ENCODE data around the gene P2RX7.
"Not testable (repeated sequence)": the region's sequence is repeated elsewhere in the genome, so short reads cannot be mapped to it uniquely, and the experiment has no call there.

Gene P2RX7

DNA sequence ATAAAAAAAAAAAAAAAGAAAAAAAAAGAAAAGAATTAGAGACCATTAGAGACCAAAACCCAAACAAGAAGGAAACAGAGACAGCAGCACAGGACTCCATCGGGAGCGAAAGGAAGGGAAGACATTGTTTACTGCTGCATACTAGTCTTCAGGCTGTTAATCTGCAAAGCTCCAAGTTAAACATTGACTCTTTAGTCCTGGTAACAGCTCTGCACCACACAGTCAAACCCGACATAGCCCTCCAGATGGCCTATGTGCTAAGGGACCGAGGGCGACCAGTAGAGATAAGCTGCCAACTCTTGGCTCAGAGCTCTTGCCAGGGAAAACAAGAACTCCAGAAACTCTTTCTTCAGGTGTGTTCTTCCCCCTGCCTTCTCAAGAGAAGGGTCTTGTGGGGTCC is 85.1 kb downstream of the P2RX7 start:
- in situ Hi-C loops (cut with MboI; ENCODE audit: low pct_unique_long_range_greater_than_20kb, low sequenced_read_pairs), result no loop called here
- no peak for DNase-seq

GRCh38 chr12:121218588-121219352 is 86.1 kb downstream of the P2RX7 start:
- DNase-seq, result no peak
- in situ Hi-C loops (cut with MboI; ENCODE audit: low pct_unique_long_range_greater_than_20kb, low sequenced_read_pairs), result no loop called here

GRCh38 chr12:121219353-121219986 is 86.8 kb downstream of the P2RX7 start:
- in situ Hi-C loops (cut with MboI; ENCODE audit: low pct_unique_long_range_greater_than_20kb, low sequenced_read_pairs), result no loop called here

GRCh38 chr12:121222847-121223246 is 90.2 kb downstream of the P2RX7 start:
- in situ Hi-C loops (cut with MboI; ENCODE audit: low pct_unique_long_range_greater_than_20kb, low sequenced_read_pairs), result no loop called here
- DNase-seq, result no peak

More at GRCh38 chr12:121219353-121219986, 86.8 kb downstream of the P2RX7 start:
- DNase-seq, result no peak

DNA sequence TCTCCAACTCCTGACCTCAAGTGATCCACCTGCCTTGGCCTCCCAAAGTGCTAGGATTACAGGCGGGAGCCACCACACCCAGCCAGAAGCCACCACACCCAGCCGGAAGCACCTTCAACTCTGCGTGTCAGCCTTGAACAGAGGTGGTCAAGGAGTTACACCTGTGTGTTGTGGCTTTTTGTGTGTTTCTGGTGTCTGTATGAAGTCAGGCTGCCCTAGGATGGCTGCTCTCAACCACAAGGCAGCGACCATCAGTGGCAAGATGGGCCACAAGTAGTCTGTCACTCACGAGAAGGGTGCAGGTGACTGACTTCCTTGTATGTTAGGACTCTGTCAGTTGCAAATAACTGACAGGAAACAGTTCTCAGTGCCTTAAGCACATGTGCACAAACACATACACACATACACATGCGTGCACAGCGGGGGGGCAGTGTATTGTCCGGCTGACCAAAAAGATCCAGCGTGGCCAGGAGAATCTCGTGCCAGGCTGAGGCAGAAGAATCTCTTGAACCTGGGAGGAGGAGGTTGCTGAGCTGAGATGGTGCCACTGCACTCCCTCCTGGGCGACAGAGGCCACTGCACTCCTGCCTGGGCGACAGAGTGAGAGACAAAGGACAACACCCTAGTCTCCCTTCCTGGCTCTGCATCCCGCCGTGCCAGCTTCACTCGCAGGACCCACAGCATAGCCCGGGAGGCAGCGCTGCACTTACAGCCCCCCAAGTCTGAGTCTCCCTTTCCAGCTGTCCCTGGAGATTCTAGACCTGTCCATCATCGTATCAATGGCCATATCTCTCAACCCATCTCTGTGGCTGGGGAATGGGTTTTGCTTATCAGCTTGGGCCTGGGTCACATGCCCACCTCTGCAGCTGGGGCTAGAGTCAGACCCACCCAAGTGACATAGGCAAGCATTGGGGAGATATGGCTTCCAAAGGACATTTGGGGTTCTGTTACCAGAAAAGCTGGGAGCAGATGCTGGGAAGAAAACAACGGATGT is 90.9 kb downstream of the P2RX7 start:
- peak; percentile 41 for DNase-seq
- in situ Hi-C loops (cut with MboI; ENCODE audit: low pct_unique_long_range_greater_than_20kb, low sequenced_read_pairs), result no loop called here

DNA sequence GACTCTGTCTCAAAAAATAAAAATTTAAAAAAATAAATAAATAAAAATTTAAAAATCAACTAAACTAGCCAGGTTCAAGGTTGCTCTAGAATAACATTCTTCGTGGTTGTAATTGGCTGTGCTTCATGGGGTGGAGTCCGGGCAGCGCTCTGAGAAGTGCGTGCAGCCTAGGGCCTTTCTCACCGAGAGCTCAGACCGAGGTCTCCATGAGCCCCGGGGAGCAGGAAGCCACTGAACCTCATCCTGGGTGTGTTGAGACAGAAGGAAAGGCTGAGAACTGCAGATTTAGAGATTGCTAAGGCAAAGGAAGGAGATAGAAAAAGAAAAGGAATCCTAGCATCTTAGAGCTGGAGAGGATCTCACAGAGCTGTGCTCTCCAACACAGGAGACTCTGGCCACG is 91.9 kb downstream of the P2RX7 start:
- no peak for DNase-seq
- in situ Hi-C loops (cut with MboI; ENCODE audit: low pct_unique_long_range_greater_than_20kb, low sequenced_read_pairs), result no loop called here

DNA sequence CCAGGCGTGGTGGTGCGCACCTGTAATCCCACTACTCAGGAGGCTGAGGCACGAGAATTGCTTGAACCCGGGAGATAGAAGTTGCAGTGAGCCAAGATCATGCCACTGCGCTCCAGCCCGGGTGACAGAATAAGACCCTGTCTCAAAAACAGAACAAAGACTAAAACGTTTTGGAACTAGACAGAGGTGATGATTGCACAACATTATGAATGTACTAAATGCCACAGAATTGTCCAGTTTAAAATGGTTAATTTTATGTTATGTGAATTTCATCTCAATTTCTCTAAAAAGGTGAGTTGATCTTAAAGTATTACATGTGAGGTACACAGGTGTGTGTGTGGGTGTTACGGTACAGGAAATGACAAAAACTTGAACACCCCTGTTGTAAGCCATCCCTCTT is 93.7 kb downstream of the P2RX7 start:
- in situ Hi-C loops (cut with MboI; ENCODE audit: low pct_unique_long_range_greater_than_20kb, low sequenced_read_pairs), result no loop called here
- no peak for DNase-seq

DNA sequence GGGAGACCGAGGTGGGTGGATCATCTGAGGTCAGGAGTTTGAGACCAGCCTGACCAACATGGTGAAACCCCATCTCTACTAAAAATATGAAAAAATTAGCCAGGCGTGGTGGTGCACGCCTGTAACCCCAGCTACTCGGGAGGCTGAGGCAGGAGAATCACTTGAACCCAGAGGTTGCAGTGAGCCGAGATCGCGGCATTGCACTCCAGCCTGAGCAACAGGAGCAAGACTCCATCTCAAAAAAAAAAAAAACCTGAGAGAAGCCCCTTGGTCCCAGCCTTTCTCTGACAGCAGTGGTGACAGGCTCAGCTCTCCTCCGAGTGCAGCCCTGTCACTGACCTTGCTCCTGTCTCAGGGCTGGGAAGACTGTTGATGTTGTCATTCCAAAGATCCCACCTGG is 94.2 kb downstream of the P2RX7 start:
- DNase-seq; in situ Hi-C loops (cut with MboI; ENCODE audit: low pct_unique_long_range_greater_than_20kb, low sequenced_read_pairs): not testable (repeated sequence)

DNA sequence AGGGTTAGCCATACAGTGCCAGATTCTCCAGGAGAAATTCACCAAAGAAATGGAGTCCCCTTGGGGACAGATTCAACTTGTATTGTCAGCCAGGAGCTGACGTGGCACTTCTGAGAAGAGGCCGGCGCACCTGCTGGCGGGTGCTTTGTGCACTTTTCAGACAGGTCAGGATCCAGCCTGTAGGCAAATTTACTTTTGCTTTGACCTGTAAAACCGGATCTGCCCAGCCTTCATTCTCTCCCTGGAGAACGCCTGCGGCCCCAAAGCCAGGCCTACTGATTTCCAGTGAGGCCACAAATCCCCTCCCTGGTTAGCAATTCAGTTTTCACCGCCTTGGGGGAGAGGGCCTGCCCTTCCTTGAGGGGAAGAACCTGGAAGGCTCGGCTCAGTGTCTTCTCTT is 94.6 kb downstream of the P2RX7 start:
- in situ Hi-C loops (cut with MboI; ENCODE audit: low pct_unique_long_range_greater_than_20kb, low sequenced_read_pairs), result no loop called here
- no peak for DNase-seq

GRCh38 chr12:121228919-121229665 is 96.4 kb downstream of the P2RX7 start:
- in situ Hi-C loops (cut with MboI; ENCODE audit: low pct_unique_long_range_greater_than_20kb, low sequenced_read_pairs), result no loop called here
- DNase-seq, result no peak

DNA sequence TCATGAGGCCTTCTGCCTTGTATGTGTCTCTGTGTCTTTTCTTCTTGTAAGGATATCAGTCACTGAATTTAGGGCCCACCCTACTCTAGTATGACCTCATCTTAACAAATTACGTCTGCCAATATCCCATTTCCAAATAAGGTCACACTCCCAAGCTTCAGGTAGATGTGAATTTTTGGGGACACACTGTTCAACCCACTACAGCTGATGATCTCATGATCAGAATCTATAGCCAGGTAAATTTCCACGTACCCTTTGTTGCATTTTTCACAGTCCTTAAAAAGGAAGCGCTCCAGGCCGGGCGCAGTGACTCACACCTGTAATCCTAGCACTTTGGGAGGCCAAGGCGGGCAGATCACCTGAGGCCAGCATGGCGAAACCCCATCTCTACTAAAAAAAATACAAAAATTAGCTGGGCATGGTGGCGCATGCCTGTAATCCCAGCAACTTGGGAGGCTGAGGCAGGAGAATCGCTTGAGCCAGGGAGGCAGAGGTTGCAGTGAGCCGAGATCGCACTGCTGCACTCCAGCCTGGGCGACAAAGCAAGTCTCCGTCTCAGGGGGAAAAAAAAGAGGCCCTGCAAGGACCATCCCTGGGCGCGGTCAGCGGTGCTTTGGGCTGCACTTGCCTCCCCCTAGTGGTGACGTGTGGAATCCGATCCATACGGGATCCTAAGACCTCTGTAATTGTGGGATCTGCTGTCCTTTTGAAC is 97.3 kb downstream of the P2RX7 start:
- in situ Hi-C loops (cut with MboI; ENCODE audit: low pct_unique_long_range_greater_than_20kb, low sequenced_read_pairs), result not testable (repeated sequence)
- DNase-seq, result peak; percentile 75

GRCh38 chr12:121230538-121230907 is 97.8 kb downstream of the P2RX7 start:
- in situ Hi-C loops (cut with MboI; ENCODE audit: low pct_unique_long_range_greater_than_20kb, low sequenced_read_pairs), result no loop called here
- no peak for DNase-seq

DNA sequence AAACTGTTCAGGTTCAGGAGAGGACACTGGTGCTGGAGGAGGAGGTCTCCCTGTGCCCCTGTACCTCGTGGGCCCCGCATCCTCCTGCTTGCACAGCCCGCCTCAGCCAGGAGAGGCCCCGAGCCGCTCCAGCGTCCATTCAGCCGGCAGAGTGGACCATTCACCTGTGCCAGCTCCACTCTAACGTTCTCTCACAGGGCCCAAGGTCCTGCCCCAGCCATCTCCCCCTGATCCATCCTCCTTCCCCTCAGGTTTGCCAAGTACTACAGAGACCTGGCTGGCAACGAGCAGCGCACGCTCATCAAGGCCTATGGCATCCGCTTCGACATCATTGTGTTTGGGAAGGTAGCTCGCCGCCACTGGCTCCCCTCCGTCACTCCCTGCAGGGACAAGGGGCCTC is 99.5 kb downstream of the P2RX7 start:
- no peak for DNase-seq
- in situ Hi-C loops (cut with MboI; ENCODE audit: low pct_unique_long_range_greater_than_20kb, low sequenced_read_pairs), result no loop called here

GRCh38 chr12:121232977-121233627 is 100.4 kb downstream of the P2RX7 start:
- in situ Hi-C loops (cut with MboI; ENCODE audit: low pct_unique_long_range_greater_than_20kb, low sequenced_read_pairs), result no loop called here
- no peak for DNase-seq

GRCh38 chr12:121233628-121234020 is 100.9 kb downstream of the P2RX7 start:
- in situ Hi-C loops (cut with MboI; ENCODE audit: low pct_unique_long_range_greater_than_20kb, low sequenced_read_pairs), result no loop called here

GRCh38 chr12:121236776-121237175 is 104.1 kb downstream of the P2RX7 start:
- DNase-seq, result no peak
- in situ Hi-C loops (cut with MboI; ENCODE audit: low pct_unique_long_range_greater_than_20kb, low sequenced_read_pairs), result no loop called here

More at GRCh38 chr12:121233628-121234020, 100.9 kb downstream of the P2RX7 start:
- DNase-seq, result no peak

- in situ Hi-C loops (cut with MboI; ENCODE audit: low pct_unique_long_range_greater_than_20kb, low sequenced_read_pairs), result no loop called here
- no peak for DNase-seq
These were observed 104.7 kb downstream of the P2RX7 start for GRCh38 chr12:121237415-121237814.
